ENCODE results near the gene DCTN4.

- no peak for TF ChIP-seq POLR2A (IDR thresholded peaks at IDR 0.05; ENCODE audit: low read length)
- TF ChIP-seq GATA1 (IDR thresholded peaks at IDR 0.05; ENCODE audit: low read depth, low read length): no peak
Observed at GRCh38 chr5:150723845-150724244, 35.0 kb downstream of the DCTN4 start.

All from erythroblast (primary cell).